H9 (cell line): Measurements from ENCODE around the gene KRTAP4-12. TPM values are rescaled to one million over a fixed set of nuclear protein-coding genes. Genes with fewer than 3 reads are reported as not detected.
"Not testable (repeated sequence)": the region's sequence is repeated elsewhere in the genome, so short reads cannot be mapped to it uniquely, and the experiment has no call there.

Source experiments
- DNase-seq: peaks from one replicate; pipeline ENCODE4 v3.0.0-alpha.2; 2017
- H2AFZ ChIP-seq: one replicate; pipeline ENCODE4 v1.6.1; 2013; ENCODE audit warnings: mild to moderate bottlenecking, low read length, control low read depth, moderate library complexity
- H2AK5ac ChIP-seq: 2 replicates; pipeline ENCODE4 v1.6.1; 2013; ENCODE audit warnings: low read length, control low read depth, mixed read lengths; ENCODE audit not compliant: insufficient read length
- H2BK120ac ChIP-seq: one replicate; pipeline ENCODE4 v1.6.1; 2013; ENCODE audit warnings: low read depth, mild to moderate bottlenecking, low read length, control low read depth, inconsistent platforms; ENCODE audit not compliant: poor library complexity, severe bottlenecking
- H2BK12ac ChIP-seq: 2 replicates; pipeline ENCODE4 v1.6.1; 2013; ENCODE audit warnings: low read length, control low read depth, mixed read lengths, low read depth; ENCODE audit not compliant: insufficient read length
- H2BK15ac ChIP-seq: 2 replicates; pipeline ENCODE4 v1.6.1; 2013; ENCODE audit warnings: low read depth, low read length, control low read depth
- H2BK20ac ChIP-seq: one replicate; pipeline ENCODE4 v1.6.1; 2013; ENCODE audit warnings: low read depth, mild to moderate bottlenecking, low read length, control low read depth, inconsistent platforms; ENCODE audit not compliant: poor library complexity, severe bottlenecking
- H2BK5ac ChIP-seq: 2 replicates; pipeline ENCODE4 v1.6.1; 2013; ENCODE audit warnings: low read length, control low read depth, mixed read lengths; ENCODE audit not compliant: insufficient read length
- H3K14ac ChIP-seq: 2 replicates; pipeline ENCODE4 v1.6.1; 2013; ENCODE audit warnings: low read length, control low read depth; ENCODE audit not compliant: insufficient read depth
- H3K18ac ChIP-seq: 2 replicates; pipeline ENCODE4 v1.6.1; 2013; ENCODE audit warnings: low read depth, mild to moderate bottlenecking, mixed read lengths, low read length, control low read depth; ENCODE audit not compliant: insufficient read length
- H3K23ac ChIP-seq: 2 replicates; pipeline ENCODE4 v1.6.1; 2013; ENCODE audit warnings: low read length, control low read depth, mixed read lengths, low read depth; ENCODE audit not compliant: insufficient read length
- H3K23me2 ChIP-seq: 2 replicates; pipeline ENCODE4 v1.6.1; 2013; ENCODE audit warnings: low read depth, mild to moderate bottlenecking, mixed read lengths, low read length, control low read depth; ENCODE audit not compliant: insufficient read length, poor library complexity, severe bottlenecking
- H3K27ac ChIP-seq: 2 replicates; pipeline ENCODE4 v1.5.1; 2013; ENCODE audit warnings: low read length, control low read depth, mixed read lengths, low read depth; ENCODE audit not compliant: insufficient read length
- H3K27me3 ChIP-seq: 2 replicates; pipeline ENCODE4 v1.6.1; 2013; ENCODE audit warnings: low read length, control low read depth, inconsistent platforms; ENCODE audit not compliant: insufficient read depth
- H3K4ac ChIP-seq: 2 replicates; pipeline ENCODE4 v1.6.1; 2013; ENCODE audit warnings: low read depth, mild to moderate bottlenecking, control low read depth, inconsistent platforms, low read length, moderate library complexity
- H3K4me1 ChIP-seq: 2 replicates; pipeline ENCODE4 v1.6.1; 2013; ENCODE audit warnings: low read length, control low read depth, inconsistent platforms; ENCODE audit not compliant: insufficient read depth
- H3K4me2 ChIP-seq: 2 replicates; pipeline ENCODE4 v1.6.1; 2013; ENCODE audit warnings: low read length, control low read depth, mixed read lengths; ENCODE audit not compliant: insufficient read length, insufficient read depth
- H3K56ac ChIP-seq: 2 replicates; pipeline ENCODE4 v1.6.1; 2013; ENCODE audit warnings: low read depth, mild to moderate bottlenecking, mixed read lengths, low read length, control low read depth; ENCODE audit not compliant: insufficient read length
- H3K79me1 ChIP-seq: 2 replicates; pipeline ENCODE4 v1.6.1; 2013; ENCODE audit warnings: low read depth, mild to moderate bottlenecking, moderate library complexity, low read length, control low read depth, inconsistent platforms; ENCODE audit not compliant: insufficient read depth, poor library complexity, severe bottlenecking
- H3K79me2 ChIP-seq: 2 replicates; pipeline ENCODE4 v1.6.1; 2013; ENCODE audit warnings: low read length, control low read depth, inconsistent platforms; ENCODE audit not compliant: insufficient read depth
- H3K9ac ChIP-seq: 2 replicates; pipeline ENCODE4 v1.6.1; 2013; ENCODE audit warnings: low read length, control low read depth, mixed read lengths; ENCODE audit not compliant: insufficient read length; ENCODE audit errors: extremely low read depth
- H3K9me3 ChIP-seq: one replicate; pipeline ENCODE4 v1.6.1; 2013; ENCODE audit warnings: low read depth, low read length, inconsistent platforms; ENCODE audit not compliant: control insufficient read depth
- H3T11ph ChIP-seq: one replicate; pipeline ENCODE4 v1.6.1; 2013; ENCODE audit warnings: mild to moderate bottlenecking, low read length, control low read depth, inconsistent platforms
- H4K20me1 ChIP-seq: one replicate; pipeline ENCODE4 v1.6.1; 2013; ENCODE audit not compliant: control insufficient read depth, insufficient read length, insufficient read depth
- H4K5ac ChIP-seq: 2 replicates; pipeline ENCODE4 v1.6.1; 2013; ENCODE audit warnings: low read depth, mild to moderate bottlenecking, mixed read lengths, low read length, control low read depth; ENCODE audit not compliant: insufficient read length
- H4K8ac ChIP-seq: replicated peaks from 2 replicates; pipeline ENCODE4 v1.6.1; 2013; ENCODE audit warnings: low read length, control low read depth, mixed read lengths, low read depth; ENCODE audit not compliant: insufficient read length
- H4K91ac ChIP-seq: 2 replicates; pipeline ENCODE4 v1.6.1; 2013; ENCODE audit warnings: low read depth, mild to moderate bottlenecking, moderate library complexity, mixed read lengths, low read length, control low read depth; ENCODE audit not compliant: insufficient read length
- H3K27ac Mint-ChIP-seq, 3 experiments: 2 replicates in 2 of 3; 3 replicates in 1 of 3; pipeline ENCODE4 v1.8.0; 2020 to 2021; ENCODE audit warnings: mixed read lengths in 3 of 3, mild to moderate bottlenecking in 1 of 3, moderate library complexity in 1 of 3
- H3K27me3 Mint-ChIP-seq: 2 replicates; pipeline ENCODE4 v1.8.0; 2021; ENCODE audit warnings: low read depth, mild to moderate bottlenecking, moderate library complexity, mixed read lengths
- H3K36me3 Mint-ChIP-seq, 3 experiments: 2 replicates in 2 of 3; 3 replicates in 1 of 3; pipeline ENCODE4 v1.8.0; 2020 to 2021; ENCODE audit warnings: low read depth in 3 of 3, mixed read lengths in 3 of 3; ENCODE audit not compliant: insufficient read depth in 1 of 3
- H3K4me1 Mint-ChIP-seq, 2 experiments: 2 replicates each; pipeline ENCODE4 v1.8.0; 2020; ENCODE audit warnings: mixed read lengths in 2 of 2
- H3K4me3 Mint-ChIP-seq, 2 experiments: 2 replicates in 1 of 2; 3 replicates in 1 of 2; pipeline ENCODE4 v1.8.0; 2020 to 2021; ENCODE audit warnings: mild to moderate bottlenecking in 2 of 2, mixed read lengths in 2 of 2, moderate library complexity in 1 of 2
- H3K9me3 Mint-ChIP-seq, 2 experiments: 2 replicates in 1 of 2; 3 replicates in 1 of 2; pipeline ENCODE4 v1.8.0; 2020; ENCODE audit warnings: mild to moderate bottlenecking in 2 of 2, mixed read lengths in 2 of 2, moderate library complexity in 1 of 2
- WGBS: extraction: QIAGEN DNeasy Blood & Tissue Kit; methylation state at CpG from one replicate; pipeline ENCODE4 v1.1.7; 2013; ENCODE audit warnings: missing lambda C conversion rate, low lambda C conversion rate, mixed read lengths; ENCODE audit not compliant: insufficient read length; ENCODE audit errors: extremely low coverage; 5-methylcytosine and 5-hydroxymethylcytosine counted together
- total RNA-seq: library from RNA; stranded (reverse); gene quantifications from 2 replicates; pipeline ENCODE4 v1.2.1, GENCODE V29; 2021
- TF ChIP-seq, protein P1 (sequence below): fragments of 200-600 bp; sonication (generic); conservative IDR thresholded peaks from 3 replicates; pipeline ENCODE4 v1.8.0; 2021; ENCODE audit warnings: antibody characterized with exemption, mild to moderate bottlenecking

The KRTAP4-12 gene
- total RNA-seq, 1 experiment from 2014 or later: not detected

- TF ChIP-seq, protein P1, sequence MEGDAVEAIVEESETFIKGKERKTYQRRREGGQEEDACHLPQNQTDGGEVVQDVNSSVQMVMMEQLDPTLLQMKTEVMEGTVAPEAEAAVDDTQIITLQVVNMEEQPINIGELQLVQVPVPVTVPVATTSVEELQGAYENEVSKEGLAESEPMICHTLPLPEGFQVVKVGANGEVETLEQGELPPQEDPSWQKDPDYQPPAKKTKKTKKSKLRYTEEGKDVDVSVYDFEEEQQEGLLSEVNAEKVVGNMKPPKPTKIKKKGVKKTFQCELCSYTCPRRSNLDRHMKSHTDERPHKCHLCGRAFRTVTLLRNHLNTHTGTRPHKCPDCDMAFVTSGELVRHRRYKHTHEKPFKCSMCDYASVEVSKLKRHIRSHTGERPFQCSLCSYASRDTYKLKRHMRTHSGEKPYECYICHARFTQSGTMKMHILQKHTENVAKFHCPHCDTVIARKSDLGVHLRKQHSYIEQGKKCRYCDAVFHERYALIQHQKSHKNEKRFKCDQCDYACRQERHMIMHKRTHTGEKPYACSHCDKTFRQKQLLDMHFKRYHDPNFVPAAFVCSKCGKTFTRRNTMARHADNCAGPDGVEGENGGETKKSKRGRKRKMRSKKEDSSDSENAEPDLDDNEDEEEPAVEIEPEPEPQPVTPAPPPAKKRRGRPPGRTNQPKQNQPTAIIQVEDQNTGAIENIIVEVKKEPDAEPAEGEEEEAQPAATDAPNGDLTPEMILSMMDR: no peak
- Histone ChIP-seq H3K4ac (no peak within 1 kb of the TSS), H3K56ac (no peak within 1 kb of the TSS), H3K14ac (no peak within 1 kb of the TSS), H2AFZ (no peak within 1 kb of the TSS), H3K79me2 (no peaks in the 10 kb centered on the region), H4K5ac (no peak within 1 kb of the TSS), H3K23ac (no peak within 1 kb of the TSS), H2BK120ac (no peak within 1 kb of the TSS), H2BK5ac (no peak within 1 kb of the TSS), H4K8ac (no peak within 1 kb of the TSS), H4K20me1 (no peaks in the 10 kb centered on the region), H3K27me3 (no peaks in the 10 kb centered on the region), H3K9me3 (no peaks in the 10 kb centered on the region), H2AK5ac (no peak within 1 kb of the TSS), H4K91ac (no peak within 1 kb of the TSS), H3K4me1 (no peaks in the 10 kb centered on the region; the same call in 1 of the 2 replicates), H3K9ac (no peak within 1 kb of the TSS), H2BK20ac (no peak within 1 kb of the TSS), H3K18ac (no peak within 1 kb of the TSS), H3T11ph (no peak within 1 kb of the TSS), H3K4me2 (no peak within 1 kb of the TSS), H2BK15ac (no peak within 1 kb of the TSS), H3K79me1 (no peaks in the 10 kb centered on the region), H3K27ac (no peak within 1 kb of the TSS), H3K23me2 (no peaks in the 10 kb centered on the region), H2BK12ac (no peak within 1 kb of the TSS)
- H3K27me3 Mint-ChIP-seq: peaks cover 1% of the 10 kb centered on the region; the same call in 1 of the 2 replicates
- no CpG with 5 or more reads among the region's 10 CpGs for WGBS
- H3K27ac Mint-ChIP-seq: peak within 1 kb of the TSS in 1 of 3 experiments; percentile 73; a peak in 3 of 7 replicates
- no peaks in the 10 kb centered on the region; a peak in 2 of 5 replicates for H3K9me3 Mint-ChIP-seq
- H3K4me3 Mint-ChIP-seq: no peak within 1 kb of the TSS; a peak in 1 of 5 replicates
- DNase-seq: peak; percentile 77
- H3K4me1 Mint-ChIP-seq: peaks cover 35 to 37% of the 10 kb centered on the region in 2 experiments
- H3K36me3 Mint-ChIP-seq: no peaks in the 10 kb centered on the region
These were observed 22.3 kb downstream of the KRTAP4-12 start, which contains the start of gene KRTAP4-16 for GRCh38 chr17:41101586-41102259. Gene KRTAP4-16 (minus strand): TSS chr17:41102209. CDS start chr17:41102209, 0 bp downstream.

DNA sequence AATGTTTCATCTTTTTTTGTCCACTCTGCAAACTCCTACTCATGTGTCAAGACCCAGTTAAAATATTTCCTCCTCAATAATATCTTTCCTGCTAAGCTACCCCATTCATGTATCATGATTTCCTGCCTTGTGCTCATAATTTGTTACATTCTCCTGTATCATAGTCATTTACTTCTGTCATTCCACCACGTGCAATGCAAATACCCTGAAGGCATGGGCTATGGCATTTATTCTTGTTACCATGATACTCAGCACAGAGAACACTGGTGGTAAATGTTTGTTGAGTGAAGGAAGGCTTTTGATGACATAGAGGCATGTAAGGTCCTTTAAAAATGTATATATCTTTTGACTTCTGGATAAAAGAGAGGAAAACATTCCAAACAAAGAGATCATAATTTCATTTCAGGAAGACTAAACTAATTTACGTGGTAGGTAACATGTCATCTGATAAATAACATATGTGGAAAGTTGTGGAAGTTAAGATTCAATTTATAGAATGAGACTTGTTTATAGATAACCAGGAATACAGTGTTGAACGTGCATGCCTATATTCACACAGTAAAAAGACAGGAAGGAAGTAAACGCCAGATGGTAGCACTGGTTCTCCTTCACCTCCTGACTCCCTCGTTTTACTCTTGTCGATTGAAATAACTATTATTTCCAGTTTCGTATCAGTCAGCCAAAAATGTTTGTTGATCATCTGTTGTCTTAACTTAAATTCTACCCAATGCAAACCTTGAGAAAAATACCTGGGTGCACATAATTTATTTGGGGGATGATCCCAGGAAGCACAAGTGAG is 24.1 kb downstream of the KRTAP4-12 start:
- not testable (repeated sequence) for H2BK20ac ChIP-seq, H3K36me3 Mint-ChIP-seq, H3K4me3 Mint-ChIP-seq, H2AFZ ChIP-seq, H3K23ac ChIP-seq, H2BK12ac ChIP-seq, H3T11ph ChIP-seq, H3K27me3 Mint-ChIP-seq, H3K27me3 ChIP-seq, H4K20me1 ChIP-seq, H3K9ac ChIP-seq, H2BK5ac ChIP-seq, H3K79me2 ChIP-seq, H3K18ac ChIP-seq, H4K5ac ChIP-seq, H4K8ac ChIP-seq, H3K9me3 Mint-ChIP-seq, H3K9me3 ChIP-seq, H3K56ac ChIP-seq, H3K14ac ChIP-seq, H3K4ac ChIP-seq, DNase-seq, H4K91ac ChIP-seq, H3K4me2 ChIP-seq, H3K27ac Mint-ChIP-seq, H3K23me2 ChIP-seq, H3K27ac ChIP-seq, H2BK120ac ChIP-seq, H3K4me1 ChIP-seq, H2AK5ac ChIP-seq, H2BK15ac ChIP-seq, H3K79me1 ChIP-seq
- peaks cover 34 to 38% of the 10 kb centered on the region in 2 experiments for H3K4me1 Mint-ChIP-seq
- WGBS: no CpG with 5 or more reads among the region's 7 CpGs
